ENCODE data around the gene RCAN2.

DNA sequence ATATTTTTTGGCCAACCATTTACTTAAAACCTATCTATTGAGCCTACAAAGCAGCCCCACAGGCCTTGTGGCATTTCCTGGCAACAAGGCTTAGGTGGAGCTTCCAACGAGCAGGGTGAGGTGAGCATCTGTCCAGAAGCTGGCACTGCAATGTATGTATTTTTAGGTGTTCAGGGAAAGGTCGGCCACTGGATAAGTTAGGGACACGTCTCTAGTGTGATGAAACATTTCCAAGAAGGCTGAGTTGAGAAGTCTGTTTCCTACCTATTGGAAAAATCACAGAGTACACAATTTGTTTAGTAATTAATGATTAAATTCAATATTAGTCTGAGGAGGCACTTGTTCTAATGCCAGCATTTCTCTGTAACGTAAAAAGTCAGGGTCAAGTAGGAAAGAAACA lies 17.8 kb upstream of the RCAN2 start:
- TF ChIP-seq ZFP30 (CRISPR knock-in tag; IDR thresholded peaks at IDR 0.05) (no peak), RARB (CRISPR knock-in tag; IDR thresholded peaks at IDR 0.05) (no peak), ZFP3 (CRISPR knock-in tag; IDR thresholded peaks at IDR 0.05) (no peak), CSDC2 (CRISPR knock-in tag; IDR thresholded peaks at IDR 0.05) (no peak), ARNTL (CRISPR knock-in tag; IDR thresholded peaks at IDR 0.05; ENCODE audit: borderline replicate concordance, low read depth) (no peak)

All from SK-N-SH treated with all-trans-retinoic acid at 6 μM for 48 hours (cell line).